DMS 273 treated with DMSO at 0.1 percent for 48 hours (cell line): Measurements from ENCODE around the gene HAUS3.

Experiments used
- DNase-seq: peaks from one replicate; lab custom pipeline; 2025; lab: John Stamatoyannopoulos, UW

HAUS3 gene

GRCh38 chr4:2241410-2242353 is at the start of gene HAUS3, which contains the start of gene POLN:
HAUS3 (minus strand) TSS chr4:2242121; CDS start chr4:2240946, 1,175 bp downstream.
POLN (minus strand) TSS chr4:2242121; CDS start chr4:2229231, 12,890 bp downstream.
- DNase-seq: peak; percentile 71

GRCh38 chr4:2290974-2291704 is 49.2 kb upstream of the HAUS3 start:
- no peak for DNase-seq

- DNase-seq: no peak
These were observed 48.6 kb upstream of the HAUS3 start for GRCh38 chr4:2290488-2290887.

- DNase-seq: no peak
These were observed 48.0 kb upstream of the HAUS3 start for GRCh38 chr4:2289955-2290333.

GRCh38 chr4:2289311-2289954 is 47.5 kb upstream of the HAUS3 start:
- DNase-seq: no peak

GRCh38 chr4:2288051-2288541 is 46.2 kb upstream of the HAUS3 start:
- no peak for DNase-seq

GRCh38 chr4:2287594-2287915 is 45.6 kb upstream of the HAUS3 start:
- no peak for DNase-seq

- no peak for DNase-seq
These were observed 45.1 kb upstream of the HAUS3 start for GRCh38 chr4:2286904-2287593.

GRCh38 chr4:2285613-2286381 is 43.9 kb upstream of the HAUS3 start:
- no peak for DNase-seq

- no peak for DNase-seq
These were observed 43.2 kb upstream of the HAUS3 start for GRCh38 chr4:2284934-2285612.

GRCh38 chr4:2284161-2284933 is 42.4 kb upstream of the HAUS3 start:
- no peak for DNase-seq

GRCh38 chr4:2283199-2283711 is 41.3 kb upstream of the HAUS3 start:
- DNase-seq: no peak

- DNase-seq: no peak
These were observed 39.8 kb upstream of the HAUS3 start for GRCh38 chr4:2281575-2282343.

- no peak for DNase-seq
These were observed 38.8 kb upstream of the HAUS3 start for GRCh38 chr4:2280531-2281300.

GRCh38 chr4:2277956-2278355 is 36.0 kb upstream of the HAUS3 start:
- DNase-seq: no peak

- no peak for DNase-seq
These were observed 34.8 kb upstream of the HAUS3 start for GRCh38 chr4:2276581-2277325.
